Measurements from ENCODE around the gene NFATC1.

NFATC1 gene

GRCh38 chr18:79392226-79392625 lies 3.5 kb upstream of the NFATC1 start:
- TF ChIP-seq GATA3 (IDR thresholded peaks at IDR 0.05; ENCODE audit: low read depth, low read length) (no peak), GATA2 (IDR thresholded peaks at IDR 0.05; ENCODE audit: low read depth, low read length) (no peak)

GRCh38 chr18:79393181-79393634 lies 2.5 kb upstream of the NFATC1 start:
- TF ChIP-seq GATA2 (IDR thresholded peaks at IDR 0.05; ENCODE audit: low read depth, low read length) = no peak
- no peak for TF ChIP-seq GATA3 (IDR thresholded peaks at IDR 0.05; ENCODE audit: low read depth, low read length)

- TF ChIP-seq GATA3 (IDR thresholded peaks at IDR 0.05; ENCODE audit: low read depth, low read length) (no peak), GATA2 (IDR thresholded peaks at IDR 0.05; ENCODE audit: low read depth, low read length) (no peak)
These were observed 1.8 kb upstream of the NFATC1 start for GRCh38 chr18:79393635-79394533.

DNA sequence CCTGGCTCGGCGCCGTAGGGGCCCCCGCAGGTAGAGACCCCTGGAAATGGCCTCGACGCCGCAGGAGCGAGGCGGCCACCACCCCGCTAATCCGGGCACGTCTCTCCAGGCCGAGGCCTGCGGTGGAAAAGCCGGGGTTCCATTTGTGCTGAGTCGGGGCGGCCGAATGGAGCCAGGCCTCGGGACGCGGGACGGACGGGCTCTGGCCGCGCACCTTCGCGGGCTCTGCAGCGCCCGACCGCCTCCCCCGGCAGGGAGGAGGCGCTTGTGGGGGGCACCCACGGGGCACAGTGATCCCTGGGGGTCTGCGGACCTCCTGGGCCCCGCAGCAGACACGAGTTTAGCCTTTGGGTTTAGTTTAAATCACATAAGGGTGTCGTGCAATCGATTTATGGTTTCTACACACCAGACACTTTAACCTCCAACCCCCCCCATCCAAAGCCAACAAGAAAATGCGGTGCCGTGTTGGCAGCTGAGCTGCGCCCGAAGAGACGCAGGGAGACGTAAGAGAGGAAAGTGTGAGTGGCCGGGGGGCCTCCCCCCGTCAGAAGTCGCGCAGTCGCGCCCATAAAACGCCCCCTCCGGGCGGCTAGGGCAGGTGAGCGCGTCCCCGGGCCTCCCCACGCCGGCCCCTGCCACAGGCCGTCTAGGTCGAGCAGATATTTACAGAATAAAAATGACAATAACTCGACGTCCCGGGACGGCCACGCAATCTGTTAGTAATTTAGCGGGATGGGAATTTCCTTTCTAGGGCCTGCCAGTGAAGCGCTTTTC lies 1.0 kb upstream of the NFATC1 start:
- TF ChIP-seq GATA2 (IDR thresholded peaks at IDR 0.05; ENCODE audit: low read depth, low read length) (no peak), GATA3 (IDR thresholded peaks at IDR 0.05; ENCODE audit: low read depth, low read length) (no peak)

GRCh38 chr18:79395308-79395640 lies 456 bp upstream of the NFATC1 start:
- no peak for TF ChIP-seq GATA3 (IDR thresholded peaks at IDR 0.05; ENCODE audit: low read depth, low read length)

GRCh38 chr18:79396431-79397246 lies 909 bp downstream of the NFATC1 start:
- TF ChIP-seq GATA2 (IDR thresholded peaks at IDR 0.05; ENCODE audit: low read depth, low read length) = no peak
- TF ChIP-seq GATA3 (IDR thresholded peaks at IDR 0.05; ENCODE audit: low read depth, low read length) = no peak

GRCh38 chr18:79397247-79397829 lies 1.6 kb downstream of the NFATC1 start:
- TF ChIP-seq GATA2 (IDR thresholded peaks at IDR 0.05; ENCODE audit: low read depth, low read length) = no peak
- TF ChIP-seq GATA3 (IDR thresholded peaks at IDR 0.05; ENCODE audit: low read depth, low read length) = no peak

GRCh38 chr18:79397830-79398761 lies 2.4 kb downstream of the NFATC1 start:
- no peak for TF ChIP-seq GATA2 (IDR thresholded peaks at IDR 0.05; ENCODE audit: low read depth, low read length)
- no peak for TF ChIP-seq GATA3 (IDR thresholded peaks at IDR 0.05; ENCODE audit: low read depth, low read length)

DNA sequence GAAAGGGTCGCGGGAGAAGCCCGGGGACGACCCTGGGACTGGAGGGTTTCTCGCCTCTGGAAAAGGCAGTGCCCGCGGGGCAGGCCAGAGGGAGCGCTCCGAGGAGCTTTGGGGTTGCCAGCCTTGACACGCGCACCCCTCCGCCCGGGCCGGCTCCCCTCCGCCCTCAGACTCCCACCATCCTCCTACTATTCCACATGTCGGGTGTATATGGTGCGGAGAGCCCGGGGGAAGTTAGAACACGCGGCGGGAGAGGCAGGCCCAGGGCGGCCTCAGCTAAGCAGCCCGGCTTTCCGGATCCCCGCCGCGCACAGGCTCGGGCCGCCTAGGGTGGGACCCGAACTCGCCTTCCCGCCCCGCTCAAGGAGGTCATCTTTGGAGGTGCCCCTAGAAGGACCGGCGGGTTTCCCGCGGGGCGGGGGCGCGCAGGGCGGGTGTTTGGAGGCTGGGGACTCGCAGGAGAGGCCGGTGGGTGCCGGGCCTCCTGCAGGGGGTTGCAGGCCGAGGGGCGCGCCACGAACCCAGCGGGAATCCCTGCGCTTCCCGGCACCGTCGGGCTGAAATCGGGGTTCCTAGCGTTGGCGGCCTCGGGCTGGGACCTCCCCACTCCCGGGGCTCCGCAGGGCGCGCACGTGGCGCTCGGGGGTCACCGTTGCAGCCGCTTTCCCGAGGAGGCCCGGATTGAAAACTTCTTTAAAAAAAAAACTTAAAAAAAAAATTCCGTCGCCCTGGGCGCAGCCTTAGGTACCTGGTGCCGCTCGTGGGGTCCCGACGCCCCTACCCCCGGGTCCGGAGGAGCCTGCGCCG lies 3.7 kb downstream of the NFATC1 start:
- TF ChIP-seq GATA3 (IDR thresholded peaks at IDR 0.05; ENCODE audit: low read depth, low read length) (no peak), GATA2 (IDR thresholded peaks at IDR 0.05; ENCODE audit: low read depth, low read length) (no peak)

- no peak for TF ChIP-seq GATA3 (IDR thresholded peaks at IDR 0.05; ENCODE audit: low read depth, low read length)
- no peak for TF ChIP-seq GATA2 (IDR thresholded peaks at IDR 0.05; ENCODE audit: low read depth, low read length)
These were observed 4.4 kb downstream of the NFATC1 start for GRCh38 chr18:79400091-79400590.

- TF ChIP-seq GATA3 (IDR thresholded peaks at IDR 0.05; ENCODE audit: low read depth, low read length) (no peak), GATA2 (IDR thresholded peaks at IDR 0.05; ENCODE audit: low read depth, low read length) (no peak)
These were observed 5.1 kb downstream of the NFATC1 start for GRCh38 chr18:79400591-79401381.

All from SH-SY5Y (cell line).